AG04450 (cell line): Measurements from ENCODE around the gene SRP14. TPM values are rescaled to one million over a fixed set of nuclear protein-coding genes. Genes with fewer than 3 reads are reported as not detected.
A peak's percentile ranks its signal among the peaks of the same experiment; 100 is the strongest.

ENCODE experiments used
- CTCF ChIA-PET: fragments of 300-600, 350-600 bp; formaldehyde crosslinking; extraction: SDS; loops from one replicate; lab custom pipeline; 2022; ENCODE audit warnings: antibody characterized with exemption, inconsistent platforms; lab: Charles Lee
- POLR2A ChIA-PET: fragments of 350-600 bp; formaldehyde crosslinking; extraction: SDS; loops from one replicate; lab custom pipeline; 2021; ENCODE audit warnings: antibody characterized with exemption, inconsistent platforms; lab: Yijun Ruan, JAX
- DNase-seq: peaks from one replicate; pipeline ENCODE4 v3.0.0-alpha.2; 2011; ENCODE audit warnings: low read depth, low spot score
- H3K27ac ChIP-seq: one replicate; pipeline ENCODE4 v1.5.1; 2012; ENCODE audit warnings: low read depth, low read length, control low read depth
- H3K27me3 ChIP-seq: one replicate; pipeline ENCODE4 v1.6.0; 2012; ENCODE audit warnings: low read length; ENCODE audit not compliant: control insufficient read depth, insufficient read depth
- H3K4me3 ChIP-seq: 2 replicates; pipeline ENCODE4 v1.5.1; 2011; ENCODE audit warnings: mild to moderate bottlenecking, low read depth, low read length, control low read depth
- H3K9me3 ChIP-seq: 2 replicates; pipeline ENCODE4 v1.5.1; 2012; ENCODE audit warnings: low read length; ENCODE audit not compliant: control insufficient read depth, insufficient read depth
- CTCF ChIP-seq: IDR thresholded peaks from 2 replicates; pipeline ENCODE4 v1.5.1; 2011; ENCODE audit warnings: low read depth, low read length, control low read depth, inconsistent platforms
- polyA plus RNA-seq: library from polyadenylated mRNA; depleted of rRNA; stranded (reverse); fragments of >200 nt; gene quantifications from 2 replicates; pipeline ENCODE4 v1.2.3, GENCODE V29; 2011

The SRP14 gene
- polyA plus RNA-seq, 1 experiment = 559 TPM

GRCh38 chr15:40045572-40046217, 6.7 kb upstream of the SRP14 start:
- Histone ChIP-seq H3K27ac (no peak overlapping the region), H3K4me3 (no peak overlapping the region), H3K9me3 (no peaks in the 10 kb centered on the region), H3K27me3 (no peaks in the 10 kb centered on the region)
- CTCF ChIA-PET = interaction anchor here (0.5 to 5.6 kb wide), 31 partner anchors 10 to 264 kb away, joined by 3 to 100 read pairs (median 4); partner anchors contain the start of gene BMF
- no peak for DNase-seq
- POLR2A ChIA-PET = interaction anchor here (1.0 to 2.1 kb wide), 2 partner anchors 54 to 61 kb away, joined by 3 to 10 read pairs; no protein-coding TSS in a partner anchor
- no peak for TF ChIP-seq CTCF

- ChIA-PET POLR2A (interaction anchor here (1.0 kb wide), 1 partner anchor 55 kb away, joined by 3 read pairs; no protein-coding TSS in a partner anchor), CTCF (interaction anchor here (0.5 to 5.6 kb wide), 32 partner anchors 10 to 265 kb away, joined by 3 to 100 read pairs (median 4); partner anchors contain the start of gene BMF)
- H3K9me3 ChIP-seq = no peaks in the 10 kb centered on the region
- peak; percentile 93 for TF ChIP-seq CTCF
- no peak overlapping the region for H3K27ac ChIP-seq
- peak overlapping the region; percentile 31 for H3K4me3 ChIP-seq
- DNase-seq = no peak
- no peaks in the 10 kb centered on the region for H3K27me3 ChIP-seq
These were observed 6.0 kb upstream of the SRP14 start for GRCh38 chr15:40044717-40045571.

GRCh38 chr15:40043927-40044716, 5.1 kb upstream of the SRP14 start:
- no peak for TF ChIP-seq CTCF
- Histone ChIP-seq H3K27me3 (no peaks in the 10 kb centered on the region), H3K27ac (no peak overlapping the region), H3K4me3 (no peak overlapping the region), H3K9me3 (no peaks in the 10 kb centered on the region)
- DNase-seq = no peak
- ChIA-PET CTCF (interaction anchor here (0.6 to 2.7 kb wide), 3 partner anchors 174 to 230 kb away, joined by 3 to 24 read pairs (median 8); no protein-coding TSS in a partner anchor), POLR2A (no interaction called here)

GRCh38 chr15:40042791-40043320, 3.9 kb upstream of the SRP14 start:
- DNase-seq = no peak
- ChIA-PET CTCF (interaction anchor here (2.7 kb wide), 2 partner anchors 175 to 231 kb away, joined by 8 to 24 read pairs; no protein-coding TSS in a partner anchor), POLR2A (no interaction called here)
- Histone ChIP-seq H3K4me3 (no peak overlapping the region), H3K27ac (no peak overlapping the region), H3K9me3 (peaks cover 4% of the 10 kb centered on the region; the same call in 1 of the 2 replicates), H3K27me3 (no peaks in the 10 kb centered on the region)
- no peak for TF ChIP-seq CTCF
